ENCODE data around the gene PRR23E.

DNA sequence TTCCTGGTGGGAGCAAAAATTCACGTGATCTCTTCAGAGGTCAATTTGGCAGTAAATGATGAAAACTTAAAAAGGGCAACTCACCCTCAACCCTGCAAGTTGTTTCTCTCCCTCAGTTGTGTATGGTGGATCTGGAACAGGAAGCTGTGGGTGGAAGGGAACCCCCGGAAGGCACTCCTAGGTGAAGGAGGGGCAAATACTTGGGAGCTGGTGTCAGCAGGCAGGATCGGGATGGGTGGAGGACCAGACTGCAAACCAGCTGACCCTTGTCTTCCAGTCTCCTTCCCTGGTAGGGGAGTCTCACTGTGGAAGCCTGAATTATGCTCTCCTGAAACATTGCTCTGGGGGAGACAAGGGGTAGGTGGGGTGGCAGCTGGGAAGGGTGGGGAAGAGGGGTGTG, 33.5 kb downstream of the PRR23E start:
- TF ChIP-seq, protein P1, sequence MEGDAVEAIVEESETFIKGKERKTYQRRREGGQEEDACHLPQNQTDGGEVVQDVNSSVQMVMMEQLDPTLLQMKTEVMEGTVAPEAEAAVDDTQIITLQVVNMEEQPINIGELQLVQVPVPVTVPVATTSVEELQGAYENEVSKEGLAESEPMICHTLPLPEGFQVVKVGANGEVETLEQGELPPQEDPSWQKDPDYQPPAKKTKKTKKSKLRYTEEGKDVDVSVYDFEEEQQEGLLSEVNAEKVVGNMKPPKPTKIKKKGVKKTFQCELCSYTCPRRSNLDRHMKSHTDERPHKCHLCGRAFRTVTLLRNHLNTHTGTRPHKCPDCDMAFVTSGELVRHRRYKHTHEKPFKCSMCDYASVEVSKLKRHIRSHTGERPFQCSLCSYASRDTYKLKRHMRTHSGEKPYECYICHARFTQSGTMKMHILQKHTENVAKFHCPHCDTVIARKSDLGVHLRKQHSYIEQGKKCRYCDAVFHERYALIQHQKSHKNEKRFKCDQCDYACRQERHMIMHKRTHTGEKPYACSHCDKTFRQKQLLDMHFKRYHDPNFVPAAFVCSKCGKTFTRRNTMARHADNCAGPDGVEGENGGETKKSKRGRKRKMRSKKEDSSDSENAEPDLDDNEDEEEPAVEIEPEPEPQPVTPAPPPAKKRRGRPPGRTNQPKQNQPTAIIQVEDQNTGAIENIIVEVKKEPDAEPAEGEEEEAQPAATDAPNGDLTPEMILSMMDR (IDR thresholded peaks at IDR 0.05), result no peak
- TF ChIP-seq POLR2A (IDR thresholded peaks at IDR 0.05), result no peak
